Naive thymus-derived CD8-positive, alpha-beta T cell (primary cell): Measurements from ENCODE around the gene BACH2. TPM values are rescaled to one million over a fixed set of nuclear protein-coding genes. Genes with fewer than 3 reads are reported as not detected.
A peak's percentile ranks its signal among the peaks of the same experiment; 100 is the strongest.
"Not testable (repeated sequence)": the region's sequence is repeated elsewhere in the genome, so short reads cannot be mapped to it uniquely, and the experiment has no call there.

Experiments used
- ATAC-seq, 2 donors: fragments of 150-1000 bp; cut with Tn5 transposase in 1 of 2; sonication (Bioruptor Pico), chemical (Tn5 transposase) in 1 of 2; 1 replicate in 1 of 2; 2 replicates in 1 of 2; pipeline ENCODE4 v1.10.0; 2021; ENCODE audit warnings: mild to moderate bottlenecking in 2 of 2, moderate library complexity in 2 of 2
- POLR2A ChIA-PET: fragments of 350-600 bp; sonication (Branson Sonifier 250); formaldehyde crosslinking; loops from one replicate; lab custom pipeline; 2021; ENCODE audit warnings: antibody characterized with exemption; lab: Charles Lee
- DNase-seq, 10 donors: peaks; one replicate each; pipeline versions ENCODE4 v3.0.0 to v3.0.0-alpha.2; 2020 to 2022
- H3K27ac Mint-ChIP-seq, 10 donors: one replicate each; pipeline ENCODE4 v1.8.0; 2020 to 2022; ENCODE audit warnings: mild to moderate bottlenecking in 10 of 10, mixed read lengths in 10 of 10, moderate library complexity in 4 of 10, inconsistent platforms in 1 of 10
- H3K27me3 Mint-ChIP-seq, 5 donors: one replicate each; pipeline ENCODE4 v1.8.0; 2021 to 2022; ENCODE audit warnings: mixed read lengths in 5 of 5
- H3K36me3 Mint-ChIP-seq, 3 donors: one replicate each; pipeline ENCODE4 v1.8.0; 2020 to 2022; ENCODE audit warnings: mixed read lengths in 3 of 3, mild to moderate bottlenecking in 2 of 3, inconsistent platforms in 1 of 3
- H3K4me1 Mint-ChIP-seq, 4 donors: one replicate each; pipeline ENCODE4 v1.8.0; 2021 to 2022; ENCODE audit warnings: mixed read lengths in 4 of 4
- H3K4me3 Mint-ChIP-seq, 10 donors: one replicate each; pipeline ENCODE4 v1.8.0; 2020 to 2022; ENCODE audit warnings: mild to moderate bottlenecking in 10 of 10, mixed read lengths in 10 of 10, moderate library complexity in 6 of 10, inconsistent platforms in 1 of 10
- H3K9me3 Mint-ChIP-seq, 9 donors: one replicate each; pipeline ENCODE4 v1.8.0; 2020 to 2022; ENCODE audit warnings: mixed read lengths in 9 of 9, mild to moderate bottlenecking in 3 of 9, inconsistent platforms in 1 of 9, moderate library complexity in 1 of 9
- polyA plus RNA-seq, 3 donors: library from polyadenylated mRNA; unstranded; fragments of 300-500 nt; fragmentation: Illumina TruSeq; gene quantifications; one replicate each; pipeline ENCODE4 v1.2.3, GENCODE V29; 2021
- total RNA-seq, 8 experiments: library from RNA in 2 of 8; stranded (reverse) in 2 of 8; gene quantifications; one replicate each; pipeline ENCODE4 v1.2.3 and lab custom pipeline; 2021 to 2026

The BACH2 gene
- total and polyA plus RNA-seq, 5 experiments from 2014 or later, result 17.5 to 126 (median 29.3) TPM

GRCh38 chr6:90032489-90033212 is 264.0 kb downstream of the BACH2 start:
- Mint-ChIP-seq H3K4me3 (peak overlapping the region in 1 of 10 donors; percentile 15), H3K27ac (peak overlapping the region in 1 of 10 donors; percentile 36), H3K4me1 (peaks cover 49 to 86% (median 79%) of the 10 kb centered on the region in 4 donors), H3K36me3 (peaks cover 0 to 21% (median 13%) of the 10 kb centered on the region in 3 donors)
- H3K27me3 Mint-ChIP-seq, H3K9me3 Mint-ChIP-seq, POLR2A ChIA-PET, DNase-seq, ATAC-seq: not testable (repeated sequence)

DNA sequence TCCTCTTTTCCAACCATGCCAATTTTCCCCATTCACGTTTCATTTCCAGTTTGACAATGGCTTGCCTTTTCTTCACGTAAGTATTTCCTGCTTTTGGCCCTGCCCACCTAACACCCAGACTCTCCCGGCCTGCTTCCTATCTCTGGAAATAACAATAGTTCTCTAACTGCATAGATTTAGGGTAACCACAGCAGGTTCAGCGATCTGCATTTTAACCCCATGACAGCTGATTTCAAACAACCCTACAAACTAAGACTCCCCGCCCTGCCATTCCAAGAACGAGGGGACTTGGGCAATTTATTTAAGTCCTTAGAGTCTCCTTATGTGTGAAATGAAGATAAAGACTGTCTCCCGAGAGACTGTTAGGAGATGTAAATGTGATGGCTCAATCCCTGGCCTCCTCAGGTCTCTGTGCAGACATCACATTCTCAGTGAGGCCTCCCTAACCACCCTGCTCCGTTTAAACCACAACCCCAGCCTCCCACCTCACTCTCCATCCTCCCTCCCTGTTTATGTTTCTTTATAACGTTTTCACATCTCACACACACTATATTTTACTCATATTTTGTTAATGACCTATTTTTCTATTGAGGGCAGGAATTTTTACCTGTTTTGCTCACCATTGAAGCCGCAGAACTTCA is 267.5 kb downstream of the BACH2 start:
- H3K9me3 Mint-ChIP-seq, result peaks cover 0 to 3% (median 0%) of the 10 kb centered on the region in 9 donors
- H3K27ac Mint-ChIP-seq, result peak overlapping the region; percentile 6 to 92 (median 76)
- H3K4me1 Mint-ChIP-seq, result peaks cover 57 to 91% (median 79%) of the 10 kb centered on the region in 4 donors
- H3K4me3 Mint-ChIP-seq, result peak overlapping the region; percentile 0 to 81 (median 48)
- DNase-seq (peak in 1 of 10 donors; percentile 5), ATAC-seq (peak; percentile 45 to 61)
- H3K27me3 Mint-ChIP-seq, result no peaks in the 10 kb centered on the region
- POLR2A ChIA-PET, result interaction anchor here (1.1 kb wide), 1 partner anchor 267 kb away, joined by 3 read pairs; no protein-coding TSS in a partner anchor
- H3K36me3 Mint-ChIP-seq, result peaks cover 8 to 39% (median 26%) of the 10 kb centered on the region in 3 donors

- Mint-ChIP-seq H3K27me3 (no peaks in the 10 kb centered on the region), H3K27ac (peak overlapping the region in 9 of 10 donors; percentile 4 to 92 (median 75)), H3K9me3 (peaks cover 0 to 3% (median 0%) of the 10 kb centered on the region in 9 donors), H3K4me1 (peaks cover 60 to 89% (median 79%) of the 10 kb centered on the region in 4 donors), H3K36me3 (peaks cover 8 to 43% (median 30%) of the 10 kb centered on the region in 3 donors), H3K4me3 (peak overlapping the region in 7 of 10 donors; percentile 9 to 68 (median 46))
- POLR2A ChIA-PET, result no interaction called here
- ATAC-seq (peak; percentile 34 to 61), DNase-seq (no peak)
These were observed 268.4 kb downstream of the BACH2 start for GRCh38 chr6:90028066-90028778.

DNA sequence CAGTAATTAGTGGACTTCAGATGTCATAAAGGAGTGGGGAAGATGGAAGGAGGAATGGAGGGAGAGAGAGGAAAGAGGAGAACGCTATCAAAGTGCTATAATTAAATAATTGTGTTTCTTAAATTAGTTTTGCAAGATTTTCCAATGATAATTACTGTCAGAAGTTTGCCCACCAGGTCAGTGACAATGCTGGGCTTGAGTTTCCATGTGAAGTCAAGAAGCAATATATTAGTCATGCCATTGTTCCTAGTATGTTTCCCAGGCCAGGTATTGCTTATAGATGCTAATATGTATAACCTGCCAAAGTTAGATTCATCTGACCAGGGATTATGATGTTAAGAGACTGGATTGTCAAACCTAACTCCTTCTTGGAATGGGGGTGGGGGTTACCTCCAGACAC is 270.4 kb downstream of the BACH2 start:
- H3K36me3 Mint-ChIP-seq, result peaks cover 8 to 44% (median 23%) of the 10 kb centered on the region in 3 donors
- H3K9me3 Mint-ChIP-seq, result peaks cover 0 to 3% (median 0%) of the 10 kb centered on the region in 9 donors
- ATAC-seq (no peak), DNase-seq (no peak)
- POLR2A ChIA-PET, result no interaction called here
- H3K4me1 Mint-ChIP-seq, result peaks cover 64 to 90% (median 88%) of the 10 kb centered on the region in 4 donors
- no peaks in the 10 kb centered on the region for H3K27me3 Mint-ChIP-seq
- H3K4me3 Mint-ChIP-seq, result peak overlapping the region in 3 of 10 donors; percentile 0 to 46 (median 9)
- H3K27ac Mint-ChIP-seq, result peak overlapping the region in 9 of 10 donors; percentile 11 to 85 (median 67)

GRCh38 chr6:90025523-90026061 is 271.1 kb downstream of the BACH2 start:
- POLR2A ChIA-PET, result no interaction called here

GRCh38 chr6:90024633-90025032 is 272.0 kb downstream of the BACH2 start:
- POLR2A ChIA-PET, result no interaction called here

More at GRCh38 chr6:90025523-90026061, 271.1 kb downstream of the BACH2 start:
- Mint-ChIP-seq H3K27ac (peak overlapping the region in 8 of 10 donors; percentile 42 to 85 (median 64)), H3K4me3 (peak overlapping the region in 3 of 10 donors; percentile 0 to 46 (median 9)), H3K36me3 (peaks cover 8 to 47% (median 23%) of the 10 kb centered on the region in 3 donors), H3K4me1 (peaks cover 65 to 90% (median 89%) of the 10 kb centered on the region in 4 donors), H3K9me3 (peaks cover 0 to 3% (median 0%) of the 10 kb centered on the region in 9 donors), H3K27me3 (no peaks in the 10 kb centered on the region)
- DNase-seq (no peak), ATAC-seq (peak in 1 of 2 donors; percentile 53)

DNA sequence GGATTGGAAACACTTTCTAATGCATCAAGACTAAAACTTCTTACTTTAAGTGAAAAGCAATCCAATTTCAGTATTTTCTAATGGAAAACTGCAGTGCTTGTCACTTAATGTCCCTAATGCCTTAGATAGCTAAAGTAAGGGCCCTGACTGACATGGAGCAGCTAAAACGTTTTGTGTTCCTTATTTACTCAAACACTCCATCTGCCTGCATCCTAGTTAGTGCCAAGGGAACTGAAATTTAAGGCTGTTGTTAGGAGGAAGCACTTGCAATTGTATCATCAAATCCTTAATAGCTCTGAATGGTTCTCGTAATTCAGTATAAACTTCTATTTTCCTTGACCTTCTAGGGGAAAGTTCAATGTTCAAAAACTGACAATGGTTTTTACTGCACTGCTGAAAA is 274.9 kb downstream of the BACH2 start:
- Mint-ChIP-seq H3K4me3 (no peak overlapping the region), H3K9me3 (peaks cover 0 to 3% (median 0%) of the 10 kb centered on the region in 9 donors), H3K36me3 (peaks cover 14 to 64% (median 39%) of the 10 kb centered on the region in 3 donors), H3K27ac (no peak overlapping the region), H3K4me1 (peaks cover 44 to 86% (median 78%) of the 10 kb centered on the region in 4 donors), H3K27me3 (no peaks in the 10 kb centered on the region)
- ATAC-seq (no peak), DNase-seq (no peak)
- POLR2A ChIA-PET, result no interaction called here

More at GRCh38 chr6:90024633-90025032, 272.0 kb downstream of the BACH2 start:
- ATAC-seq (no peak), DNase-seq (no peak)
- Mint-ChIP-seq H3K4me1 (peaks cover 60 to 89% (median 88%) of the 10 kb centered on the region in 4 donors), H3K36me3 (peaks cover 8 to 49% (median 28%) of the 10 kb centered on the region in 3 donors), H3K9me3 (peaks cover 0 to 3% (median 0%) of the 10 kb centered on the region in 9 donors), H3K27ac (peak overlapping the region in 7 of 10 donors; percentile 40 to 81 (median 60)), H3K4me3 (peak overlapping the region in 1 of 10 donors; percentile 30), H3K27me3 (no peaks in the 10 kb centered on the region)

DNA sequence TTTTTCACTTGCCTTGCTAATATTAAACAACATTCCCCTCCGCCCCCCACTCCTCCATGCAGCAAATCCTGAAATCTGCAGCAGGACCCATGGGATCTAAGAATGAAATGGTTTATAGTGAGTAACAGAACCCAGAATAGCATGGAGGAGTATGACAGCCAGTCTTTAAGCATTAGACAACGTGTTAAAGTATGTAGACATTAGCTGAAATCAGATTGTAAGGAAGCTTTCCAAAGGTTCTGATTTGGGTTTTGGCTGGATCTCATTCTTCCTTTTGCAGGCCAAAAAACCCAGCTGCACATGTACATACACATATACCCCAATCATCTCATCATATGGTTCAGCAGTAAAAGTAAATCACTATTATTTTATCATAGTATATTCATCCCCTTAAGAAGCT is 275.9 kb downstream of the BACH2 start:
- Mint-ChIP-seq H3K36me3 (peaks cover 11 to 63% (median 39%) of the 10 kb centered on the region in 3 donors), H3K4me3 (no peak overlapping the region), H3K9me3 (peaks cover 0 to 3% (median 0%) of the 10 kb centered on the region in 9 donors), H3K4me1 (peaks cover 40 to 84% (median 69%) of the 10 kb centered on the region in 4 donors), H3K27me3 (no peaks in the 10 kb centered on the region), H3K27ac (peak overlapping the region in 4 of 10 donors; percentile 13 to 56 (median 33))
- DNase-seq, result no peak
- POLR2A ChIA-PET, result no interaction called here
- ATAC-seq, result no peak

DNA sequence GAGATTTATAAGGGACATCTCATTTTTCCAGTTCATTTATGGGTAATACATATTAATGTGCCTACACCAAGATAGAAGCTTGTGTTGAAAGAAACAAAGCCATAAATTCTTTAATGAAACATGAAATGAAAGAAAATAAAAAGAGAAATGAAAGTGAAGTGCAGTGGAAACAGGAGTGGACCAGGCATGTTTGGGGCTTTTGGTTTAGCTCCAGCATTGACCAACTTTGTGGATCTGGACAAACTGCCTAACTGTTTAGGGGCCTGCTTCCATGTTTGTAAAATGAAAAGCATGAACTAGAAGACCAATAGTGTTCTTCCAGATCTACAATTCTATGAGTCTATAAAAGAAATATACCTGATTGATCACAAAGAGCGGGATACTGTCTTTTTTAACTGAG is 277.4 kb downstream of the BACH2 start:
- POLR2A ChIA-PET, result no interaction called here
- ATAC-seq (no peak), DNase-seq (no peak)
- Mint-ChIP-seq H3K4me1 (peaks cover 26 to 76% (median 58%) of the 10 kb centered on the region in 4 donors), H3K27me3 (no peaks in the 10 kb centered on the region), H3K4me3 (no peak overlapping the region), H3K27ac (peak overlapping the region in 6 of 10 donors; percentile 11 to 59 (median 32)), H3K36me3 (peaks cover 6 to 54% (median 26%) of the 10 kb centered on the region in 3 donors), H3K9me3 (peaks cover 0 to 3% (median 0%) of the 10 kb centered on the region in 9 donors)

DNA sequence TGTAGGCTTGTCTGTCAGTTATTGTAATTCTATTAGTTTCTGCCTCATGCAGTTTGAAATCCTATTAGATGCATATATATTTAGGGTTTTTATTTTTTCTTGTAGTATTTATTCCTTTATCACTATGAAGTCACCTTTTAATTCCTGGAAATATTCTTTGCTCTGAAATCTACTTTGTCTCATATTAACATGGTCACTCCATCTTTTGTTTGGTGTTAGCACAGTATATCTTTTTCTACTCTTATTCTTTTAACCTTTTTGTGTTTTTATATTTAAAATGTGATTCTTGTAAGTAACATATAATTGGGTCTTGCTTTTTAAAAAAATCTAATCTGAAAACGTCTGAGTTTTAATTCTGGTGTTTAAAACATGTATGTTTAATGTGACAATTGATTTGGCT is 280.8 kb downstream of the BACH2 start:
- POLR2A ChIA-PET, result no interaction called here
- Mint-ChIP-seq H3K4me3 (no peak overlapping the region), H3K36me3 (peaks cover 6 to 60% (median 29%) of the 10 kb centered on the region in 3 donors), H3K4me1 (peaks cover 18 to 66% (median 45%) of the 10 kb centered on the region in 4 donors), H3K27ac (peak overlapping the region in 5 of 10 donors; percentile 0 to 83 (median 40)), H3K27me3 (no peaks in the 10 kb centered on the region), H3K9me3 (peaks cover 0 to 2% (median 0%) of the 10 kb centered on the region in 9 donors)
- ATAC-seq (no peak), DNase-seq (no peak)

DNA sequence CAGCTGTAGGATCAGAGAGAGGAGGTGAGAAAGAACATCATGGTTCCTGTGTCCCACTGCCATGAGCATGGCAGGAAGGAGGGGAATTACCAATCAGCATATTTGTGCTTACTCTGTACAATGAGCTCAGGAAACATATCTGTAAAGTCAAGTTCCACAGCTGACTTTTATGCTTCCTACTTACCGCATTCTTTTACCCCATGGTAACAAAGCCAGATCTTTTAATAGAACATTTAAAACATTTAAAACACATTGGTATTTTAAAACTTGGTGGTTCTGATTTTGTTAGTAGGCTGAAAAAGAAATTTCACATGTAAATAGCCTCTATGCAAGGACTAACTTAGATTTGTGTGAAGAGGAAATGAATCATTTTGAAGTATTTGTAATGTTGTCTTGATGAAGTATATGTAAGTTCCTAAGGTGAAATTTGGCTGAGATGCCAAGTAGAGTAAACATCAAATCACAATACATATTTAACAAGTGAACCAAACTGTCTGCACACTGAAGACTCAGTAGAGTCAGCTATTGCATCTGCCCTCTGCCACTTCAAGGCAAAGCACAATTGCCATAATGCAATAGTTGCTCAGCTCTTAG is 287.6 kb downstream of the BACH2 start:
- Mint-ChIP-seq H3K27ac (peak overlapping the region in 8 of 10 donors; percentile 34 to 81 (median 70)), H3K4me1 (peaks cover 14 to 58% (median 31%) of the 10 kb centered on the region in 4 donors), H3K9me3 (peaks cover 0 to 2% (median 0%) of the 10 kb centered on the region in 9 donors), H3K4me3 (no peak overlapping the region), H3K36me3 (peaks cover 16 to 79% (median 45%) of the 10 kb centered on the region in 3 donors), H3K27me3 (no peaks in the 10 kb centered on the region)
- DNase-seq (no peak), ATAC-seq (peak in 1 of 2 donors; percentile 43)
- POLR2A ChIA-PET, result no interaction called here
